Endothelial cell of umbilical vein (primary cell): ENCODE data around the gene DUOXA1. TPM values are rescaled to one million over a fixed set of nuclear protein-coding genes. Genes with fewer than 3 reads are reported as not detected.

ENCODE experiments used
- BruUV-seq: library from RNA; stranded (reverse); fragments of 400-500 nt; replicated peaks from 2 replicates; lab custom pipeline; 2021; lab: Mats Ljungman, UMichigan
- CTCF ChIA-PET: fragments of 300-600, 350-600 bp; sonication (Branson Sonifier 250); formaldehyde crosslinking; loops from one replicate; lab custom pipeline; 2021; ENCODE audit warnings: antibody characterized with exemption, inconsistent platforms; lab: Charles Lee
- POLR2A ChIA-PET: fragments of 300-600, 350-600 bp; sonication (Branson Sonifier 250); formaldehyde crosslinking; loops from one replicate; lab custom pipeline; 2021; ENCODE audit warnings: antibody characterized with exemption, inconsistent platforms; lab: Charles Lee
- DNase-seq: peaks from one replicate; pipeline ENCODE4 v3.0.0-alpha.2; 2011; ENCODE audit warnings: low read depth, low spot score
- FAIRE-seq: peaks from 2 replicates; lab custom pipeline; 2011; peaks lifted over from hg19 to GRCh38; lab: Jason Lieb, UNC
- H2AFZ ChIP-seq: 2 replicates; pipeline ENCODE4 v1.6.0; 2012; ENCODE audit warnings: low read depth, low read length, control low read depth, inconsistent platforms
- H3K27ac ChIP-seq: 2 replicates; pipeline ENCODE4 v1.5.1; 2011; ENCODE audit warnings: low read depth, mild to moderate bottlenecking, control low read depth, low read length, moderate library complexity; ENCODE audit not compliant: insufficient read depth
- H3K27me3 ChIP-seq, 2 experiments: 2 replicates each; pipeline versions ENCODE4 v1.6.0 to v1.6.1; 2011; ENCODE audit warnings: low read length in 2 of 2, mixed read lengths in 1 of 2; ENCODE audit not compliant: control insufficient read depth in 2 of 2, insufficient read depth in 2 of 2
- H3K36me3 ChIP-seq, 2 experiments: 2 replicates in 1 of 2; 3 replicates in 1 of 2; pipeline ENCODE4 v1.5.1; 2011; ENCODE audit warnings: low read length in 2 of 2, mild to moderate bottlenecking in 1 of 2, moderate library complexity in 1 of 2; ENCODE audit not compliant: control insufficient read depth in 2 of 2, insufficient read depth in 2 of 2; ENCODE audit errors: extremely low read depth in 1 of 2
- H3K4me1 ChIP-seq: 3 replicates; pipeline ENCODE4 v1.5.1; 2011; ENCODE audit warnings: mild to moderate bottlenecking, low read length; ENCODE audit not compliant: control insufficient read depth, insufficient read depth; ENCODE audit errors: extremely low read depth
- H3K4me2 ChIP-seq: 2 replicates; pipeline ENCODE4 v1.6.1; 2011; ENCODE audit warnings: low read length, control low read depth, mixed read lengths; ENCODE audit not compliant: insufficient read depth
- H3K4me3 ChIP-seq, 3 experiments: fragments of 200-600 bp in 1 of 3; sonication (generic), shearing (Covaris generic) in 1 of 3; replicated peaks in 1 of 3; 2 replicates each; pipeline ENCODE4 v1.5.1; 2011 to 2016; ENCODE audit warnings: control low read depth in 3 of 3, low read length in 3 of 3, mild to moderate bottlenecking in 2 of 3, inconsistent platforms in 1 of 3, low read depth in 1 of 3, moderate library complexity in 1 of 3; ENCODE audit not compliant: insufficient read depth in 1 of 3
- H3K79me2 ChIP-seq: 2 replicates; pipeline ENCODE4 v1.6.0; 2012; ENCODE audit warnings: low read length, inconsistent platforms; ENCODE audit not compliant: control insufficient read depth, insufficient read depth
- H3K9ac ChIP-seq: replicated peaks from 2 replicates; pipeline ENCODE3; 2011; ENCODE audit warnings: low read length, control low read depth; ENCODE audit not compliant: insufficient read depth; ENCODE audit errors: extremely low read depth
- H3K9me1 ChIP-seq: replicated peaks from 3 replicates; pipeline ENCODE4 v1.6.0; 2011; ENCODE audit warnings: mild to moderate bottlenecking, low read length; ENCODE audit not compliant: control insufficient read depth, insufficient read depth; ENCODE audit errors: extremely low read depth
- H3K9me3 ChIP-seq: replicated peaks from 2 replicates; pipeline ENCODE4 v1.5.1; 2012; ENCODE audit warnings: low read length, inconsistent platforms; ENCODE audit not compliant: control insufficient read depth, insufficient read depth
- H4K20me1 ChIP-seq: replicated peaks from 2 replicates; pipeline ENCODE3; 2011; ENCODE audit warnings: mild to moderate bottlenecking, low read length; ENCODE audit not compliant: control insufficient read depth, insufficient read depth; ENCODE audit errors: extremely low read depth
- CTCF ChIP-seq, 2 donors: IDR thresholded peaks; 1 replicate in 1 of 2; 2 replicates in 1 of 2; pipeline ENCODE4 v1.5.1; 2011; ENCODE audit warnings: low read length in 2 of 2, mild to moderate bottlenecking in 2 of 2, moderate library complexity in 2 of 2, control low read depth in 1 of 2, inconsistent platforms in 1 of 2, low read depth in 1 of 2; ENCODE audit not compliant: insufficient read depth in 1 of 2; ENCODE audit errors: extremely low read depth in 1 of 2
- EZH2 ChIP-seq: IDR thresholded peaks from 2 replicates; pipeline ENCODE4 v1.6.1; 2012; ENCODE audit warnings: borderline replicate concordance, low read depth, mild to moderate bottlenecking, moderate library complexity, low read length, inconsistent platforms; ENCODE audit not compliant: severe bottlenecking
- FOS ChIP-seq: IDR thresholded peaks from 2 replicates; pipeline ENCODE4 v1.6.1; 2011; ENCODE audit warnings: mild to moderate bottlenecking, low read length, moderate library complexity, borderline replicate concordance; ENCODE audit not compliant: insufficient read depth
- GATA2 ChIP-seq: IDR thresholded peaks from 2 replicates; pipeline ENCODE4 v1.7.0; 2011; ENCODE audit warnings: low read depth, mild to moderate bottlenecking, moderate library complexity, mixed read lengths, low read length; ENCODE audit not compliant: insufficient read length, insufficient read depth
- JUN ChIP-seq: IDR thresholded peaks from 2 replicates; pipeline ENCODE4 v1.6.1; 2011; ENCODE audit warnings: borderline replicate concordance, low read depth; ENCODE audit not compliant: insufficient read length, insufficient read depth
- MAX ChIP-seq: IDR thresholded peaks from 2 replicates; pipeline ENCODE4 v1.6.1; 2011; ENCODE audit not compliant: insufficient read depth, insufficient read length
- MYC ChIP-seq: IDR thresholded peaks from one replicate; pipeline ENCODE4 v1.6.1; 2011; ENCODE audit warnings: mild to moderate bottlenecking, low read depth, low read length
- POLR2A ChIP-seq: IDR thresholded peaks from 2 replicates; pipeline ENCODE4 v1.6.1; 2012; ENCODE audit warnings: low read depth, mild to moderate bottlenecking, control low read depth, low read length
- POLR2AphosphoS5 ChIP-seq: IDR thresholded peaks from 2 replicates; pipeline ENCODE4 v1.6.1; 2012; ENCODE audit warnings: low read depth, mild to moderate bottlenecking, control low read depth, low read length, moderate library complexity; ENCODE audit not compliant: insufficient read depth
- dilution Hi-C: fragments of 300-500 bp; cut with MboI; formaldehyde crosslinking; loops from one replicate; pipeline ENCODE4 v1.15.0; 2019; ENCODE audit warnings: low sequenced_read_pairs; ENCODE audit not compliant: extremely low pct_ligation_motif_present
- intact Hi-C: fragments of 100-400 bp; cut with micrococcal nuclease; formaldehyde crosslinking; loops from one replicate; pipeline ENCODE4 v1.10.0; 2022
- polyA plus RNA-seq, 4 experiments: library from polyadenylated mRNA; depleted of rRNA in 3 of 4; stranded (reverse) in 3 of 4; unstranded in 1 of 4; fragments of >200 nt; gene quantifications; 2 replicates each; pipeline versions ENCODE4 v1.2.1 to v1.2.3, GENCODE V29; 2011 to 2012; ENCODE audit warnings: missing spikeins in 1 of 4
- total RNA-seq: library from RNA; stranded (reverse); gene quantifications from 2 replicates; pipeline ENCODE4 v1.2.3, GENCODE V29; 2021

The DUOXA1 gene
- total and polyA plus RNA-seq, 2 donors (not counting 3 experiments of a cell fraction or from before 2014, with no cell fraction given), result 0.07 TPM; not detected in 1

- no peaks in the 10 kb centered on the region for H3K79me2 ChIP-seq
- dilution Hi-C loops (no loop called here), intact Hi-C loops (no loop called here)
- no TSS peak for BruUV-seq
- no peaks in the 10 kb centered on the region for H3K27me3 ChIP-seq
- ChIA-PET POLR2A (no interaction called here), CTCF (interaction anchor here (1.2 to 3.4 kb wide), 5 partner anchors 15 to 297 kb away, joined by 3 to 25 read pairs (median 3); no protein-coding TSS in a partner anchor)
- no peak overlapping the region for H3K27ac ChIP-seq
- no peaks in the 10 kb centered on the region for H3K36me3 ChIP-seq
- no peaks in the 10 kb centered on the region for H4K20me1 ChIP-seq
- no peak overlapping the region for H2AFZ ChIP-seq
- no peak overlapping the region for H3K4me3 ChIP-seq
- H3K9me3 ChIP-seq, result no peaks in the 10 kb centered on the region
- H3K4me2 ChIP-seq, result no peak overlapping the region
- no peak for DNase-seq
- no peak for FAIRE-seq
- TF ChIP-seq EZH2 (no peak), MYC (no peak), GATA2 (no peak), MAX (no peak), POLR2A (no peak), CTCF (IDR thresholded peaks at IDR 0.05; ENCODE audit: extremely low read depth in 1 of 2, insufficient read depth in 1 of 2, low read depth in 1 of 2, low read length in 2 of 2) (no peak), FOS (no peak), JUN (no peak), POLR2AphosphoS5 (no peak)
- H3K4me1 ChIP-seq, result peaks cover 3% of the 10 kb centered on the region
- H3K9ac ChIP-seq, result no peak overlapping the region
- no peaks in the 10 kb centered on the region for H3K9me1 ChIP-seq
Observed at GRCh38 chr15:45161666-45162065, 32.0 kb upstream of the DUOXA1 start.
